Breast epithelium (tissue), 3 donors: ENCODE results near the gene ANKRD31.

ENCODE experiments used
- CTCF ChIP-seq, 3 donors: fragments of 450-650 bp; IDR thresholded peaks; one replicate each; pipeline ENCODE4 v1.5.1; 2016 to 2017; ENCODE audit warnings: antibody characterized with exemption in 3 of 3, mild to moderate bottlenecking in 3 of 3, moderate library complexity in 3 of 3
- POLR2AphosphoS5 ChIP-seq, 3 donors: sonication (generic); formaldehyde crosslinking; IDR thresholded peaks; one replicate each; pipeline ENCODE4 v1.6.1; 2017; ENCODE audit warnings: antibody characterized with exemption in 3 of 3

- TF ChIP-seq POLR2AphosphoS5 (IDR thresholded peaks at IDR 0.05) = no peak
- TF ChIP-seq CTCF (IDR thresholded peaks at IDR 0.05) = no peak
Observed at GRCh38 chr5:75277463-75277862, 40.8 kb upstream of the ANKRD31 start.
